ENCODE results near the gene C12orf50. TPM values are rescaled to one million over a fixed set of nuclear protein-coding genes. Genes with fewer than 3 reads are reported as not detected.
"Not testable (repeated sequence)": the region's sequence is repeated elsewhere in the genome, so short reads cannot be mapped to it uniquely, and the experiment has no call there.

C12orf50 gene
- total RNA-seq: 0.12 TPM in 1 of 2 replicates, not detected in the other

- no peak for DNase-seq (ENCODE audit: extremely low read depth, low read depth, low spot score)
Observed at GRCh38 chr12:88029093-88029665, at the start of gene C12orf50. Gene C12orf50 (minus strand): TSS chr12:88029401. CDS start chr12:88026962, 2,439 bp downstream.

GRCh38 chr12:88067301-88067700 is 38.1 kb upstream of the C12orf50 start:
- no peak for DNase-seq (ENCODE audit: extremely low read depth, low read depth, low spot score)

- no peak for DNase-seq (ENCODE audit: extremely low read depth, low read depth, low spot score)
Observed at GRCh38 chr12:88063375-88063774, 34.2 kb upstream of the C12orf50 start.

GRCh38 chr12:88062474-88062873 is 33.3 kb upstream of the C12orf50 start:
- no peak for DNase-seq (ENCODE audit: extremely low read depth, low read depth, low spot score)

- no peak for DNase-seq (ENCODE audit: extremely low read depth, low read depth, low spot score)
Observed at GRCh38 chr12:88058719-88059077, 29.5 kb upstream of the C12orf50 start.

GRCh38 chr12:88057994-88058718 is 29.0 kb upstream of the C12orf50 start:
- no peak for DNase-seq (ENCODE audit: extremely low read depth, low read depth, low spot score)

GRCh38 chr12:88056571-88056970 is 27.4 kb upstream of the C12orf50 start:
- no peak for DNase-seq (ENCODE audit: extremely low read depth, low read depth, low spot score)

GRCh38 chr12:88052686-88053085 is 23.5 kb upstream of the C12orf50 start:
- no peak for DNase-seq (ENCODE audit: extremely low read depth, low read depth, low spot score)

- DNase-seq (ENCODE audit: extremely low read depth, low read depth, low spot score): no peak
Observed at GRCh38 chr12:88044035-88044434, 14.8 kb upstream of the C12orf50 start.

- no peak for DNase-seq (ENCODE audit: extremely low read depth, low read depth, low spot score)
Observed at GRCh38 chr12:88037770-88038169, 8.6 kb upstream of the C12orf50 start.

- no peak for DNase-seq (ENCODE audit: extremely low read depth, low read depth, low spot score)
Observed at GRCh38 chr12:88036353-88036965, 7.3 kb upstream of the C12orf50 start.

GRCh38 chr12:88035907-88036289 is 6.7 kb upstream of the C12orf50 start:
- DNase-seq (ENCODE audit: extremely low read depth, low read depth, low spot score): no peak

- peak; percentile 51 for DNase-seq (ENCODE audit: extremely low read depth, low read depth, low spot score)
Observed at GRCh38 chr12:88035271-88035906, 6.2 kb upstream of the C12orf50 start.

GRCh38 chr12:88031161-88031560 is 2.0 kb upstream of the C12orf50 start:
- not testable (repeated sequence) for DNase-seq (ENCODE audit: extremely low read depth, low read depth, low spot score)

GRCh38 chr12:88026196-88026595 is 3.0 kb downstream of the C12orf50 start:
- DNase-seq (ENCODE audit: extremely low read depth, low read depth, low spot score): no peak

GRCh38 chr12:88017964-88018363 is 11.2 kb downstream of the C12orf50 start:
- no peak for DNase-seq (ENCODE audit: extremely low read depth, low read depth, low spot score)

- no peak for DNase-seq (ENCODE audit: extremely low read depth, low read depth, low spot score)
Observed at GRCh38 chr12:88015825-88016224, 13.4 kb downstream of the C12orf50 start.

- DNase-seq (ENCODE audit: extremely low read depth, low read depth, low spot score): no peak
Observed at GRCh38 chr12:88011755-88012154, 17.4 kb downstream of the C12orf50 start.

GRCh38 chr12:88006351-88006750 is 22.9 kb downstream of the C12orf50 start:
- DNase-seq (ENCODE audit: extremely low read depth, low read depth, low spot score): no peak

GRCh38 chr12:88001327-88001726 is 27.9 kb downstream of the C12orf50 start:
- DNase-seq (ENCODE audit: extremely low read depth, low read depth, low spot score): no peak

GRCh38 chr12:87995581-87996178 is 33.5 kb downstream of the C12orf50 start:
- peak; percentile 27 for DNase-seq (ENCODE audit: extremely low read depth, low read depth, low spot score)

All from glomerular endothelial cell (primary cell).